HTR-8/SVneo (cell line): ENCODE results near the gene CMKLR1.

Source experiments
- DNase-seq: peaks from one replicate; pipeline ENCODE4 v3.0.0; 2011; ENCODE audit warnings: low spot score, mixed read lengths; ENCODE audit not compliant: insufficient read length
- FAIRE-seq: peaks from 2 replicates; lab custom pipeline; 2011; peaks lifted over from hg19 to GRCh38; lab: Jason Lieb, UNC

Gene CMKLR1

GRCh38 chr12:108303703-108304102, 35.4 kb downstream of the CMKLR1 start:
- no peak for FAIRE-seq

GRCh38 chr12:108302403-108303311, 36.5 kb downstream of the CMKLR1 start:
- DNase-seq, result no peak
- FAIRE-seq, result no peak

More at GRCh38 chr12:108303703-108304102, 35.4 kb downstream of the CMKLR1 start:
- DNase-seq, result no peak

GRCh38 chr12:108302016-108302402, 37.1 kb downstream of the CMKLR1 start:
- FAIRE-seq, result no peak
- no peak for DNase-seq

GRCh38 chr12:108301346-108301745, 37.8 kb downstream of the CMKLR1 start:
- FAIRE-seq, result no peak
- DNase-seq, result no peak

- DNase-seq (no peak), FAIRE-seq (no peak)
Observed at GRCh38 chr12:108299980-108300696, 39.0 kb downstream of the CMKLR1 start.

- DNase-seq (no peak), FAIRE-seq (no peak)
Observed at GRCh38 chr12:108299516-108299915, 39.6 kb downstream of the CMKLR1 start.

GRCh38 chr12:108298761-108299275, 40.3 kb downstream of the CMKLR1 start:
- FAIRE-seq (no peak), DNase-seq (no peak)

- no peak for DNase-seq
- no peak for FAIRE-seq
Observed at GRCh38 chr12:108297895-108298760, 41.0 kb downstream of the CMKLR1 start.

GRCh38 chr12:108297424-108297823, 41.7 kb downstream of the CMKLR1 start:
- DNase-seq, result no peak
- FAIRE-seq, result no peak

GRCh38 chr12:108296945-108297344, 42.2 kb downstream of the CMKLR1 start:
- DNase-seq (no peak), FAIRE-seq (no peak)

GRCh38 chr12:108295641-108296040, 43.5 kb downstream of the CMKLR1 start:
- DNase-seq, result no peak
- no peak for FAIRE-seq

- no peak for FAIRE-seq
- DNase-seq, result no peak
Observed at GRCh38 chr12:108289350-108290161, 49.6 kb downstream of the CMKLR1 start.

- no peak for DNase-seq
- FAIRE-seq, result no peak
Observed at GRCh38 chr12:108287227-108287626, 51.9 kb downstream of the CMKLR1 start.

- no peak for DNase-seq
- FAIRE-seq, result no peak
Observed at GRCh38 chr12:108285016-108285415, 54.1 kb downstream of the CMKLR1 start.

- no peak for FAIRE-seq
- no peak for DNase-seq
Observed at GRCh38 chr12:108284163-108284562, 54.9 kb downstream of the CMKLR1 start.

GRCh38 chr12:108282676-108283075, 56.4 kb downstream of the CMKLR1 start:
- FAIRE-seq (no peak), DNase-seq (no peak)

- DNase-seq (no peak), FAIRE-seq (no peak)
Observed at GRCh38 chr12:108282160-108282559, 57.0 kb downstream of the CMKLR1 start.

- FAIRE-seq, result no peak
- DNase-seq, result no peak
Observed at GRCh38 chr12:108277613-108278012, 61.5 kb downstream of the CMKLR1 start.

GRCh38 chr12:108273217-108273616, 65.9 kb downstream of the CMKLR1 start:
- DNase-seq (no peak), FAIRE-seq (no peak)
